Effector CD4-positive, alpha-beta T cell (primary cell): ENCODE data around the gene PPP2R2D.

Source experiments
- DNase-seq: peaks from one replicate; pipeline ENCODE4 v3.0.0-alpha.2; 2020
- total RNA-seq: gene quantifications from one replicate; lab custom pipeline; 2026; lab: John Stamatoyannopoulos, UW

The PPP2R2D gene
- total RNA-seq, result 64.7 reads per million, percentile 74 among the genes with 10 or more reads in this experiment

GRCh38 chr10:131900350-131901152 is at the start of gene PPP2R2D:
Gene PPP2R2D (plus strand): TSS chr10:131901008. CDS start chr10:131901149, 141 bp downstream.
- DNase-seq, result peak; percentile 93

DNA sequence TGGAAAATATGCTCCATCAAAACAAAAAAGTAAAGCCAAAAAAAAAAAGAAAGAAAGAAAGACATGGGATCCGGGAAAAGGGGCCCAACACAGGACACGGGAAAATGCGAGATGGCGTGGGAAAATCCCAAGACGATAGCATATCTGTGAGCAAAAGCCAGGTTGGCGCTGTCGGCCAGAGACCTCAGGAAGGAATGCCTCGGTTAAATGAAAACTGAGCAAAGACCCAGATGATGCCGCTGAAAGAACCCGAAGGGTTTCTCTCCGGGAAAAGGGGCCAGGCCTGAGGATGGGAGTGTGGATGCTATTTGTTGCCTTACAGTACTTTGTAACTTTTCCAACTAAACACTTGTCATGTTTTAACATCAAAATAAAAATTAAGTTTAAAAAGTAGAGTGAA is 49.5 kb upstream of the PPP2R2D start:
- DNase-seq, result no peak

DNA sequence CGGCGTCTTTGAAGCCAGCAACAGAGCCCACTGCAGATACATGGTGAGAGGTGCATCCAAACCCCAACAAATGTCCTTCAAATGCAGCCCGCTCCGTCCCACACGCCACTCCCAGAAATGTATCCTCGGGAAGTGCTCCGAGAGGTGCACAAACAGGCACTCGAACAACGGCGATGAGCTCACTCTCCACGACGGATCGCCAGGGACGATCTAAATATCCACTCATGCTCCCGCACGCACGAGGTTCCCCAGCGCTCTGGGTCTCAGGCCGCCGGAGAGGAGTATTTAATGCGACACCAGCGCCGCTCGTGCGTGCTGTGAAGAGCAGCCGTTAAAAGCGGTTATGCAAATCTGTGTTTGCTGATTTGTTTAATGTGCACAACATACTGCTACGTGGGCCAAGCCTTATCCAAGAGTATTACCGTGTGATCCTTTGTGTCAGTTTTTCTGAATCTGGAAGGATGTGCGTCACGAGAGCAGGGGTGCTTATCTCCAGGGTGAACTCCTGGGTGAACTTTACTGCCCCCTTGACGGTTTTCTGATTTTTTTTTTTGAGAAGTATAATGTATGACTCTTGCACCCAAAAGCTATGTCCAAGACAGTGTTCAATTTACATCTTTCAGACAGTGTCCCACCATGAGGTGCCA is 48.5 kb upstream of the PPP2R2D start:
- DNase-seq, result no peak

DNA sequence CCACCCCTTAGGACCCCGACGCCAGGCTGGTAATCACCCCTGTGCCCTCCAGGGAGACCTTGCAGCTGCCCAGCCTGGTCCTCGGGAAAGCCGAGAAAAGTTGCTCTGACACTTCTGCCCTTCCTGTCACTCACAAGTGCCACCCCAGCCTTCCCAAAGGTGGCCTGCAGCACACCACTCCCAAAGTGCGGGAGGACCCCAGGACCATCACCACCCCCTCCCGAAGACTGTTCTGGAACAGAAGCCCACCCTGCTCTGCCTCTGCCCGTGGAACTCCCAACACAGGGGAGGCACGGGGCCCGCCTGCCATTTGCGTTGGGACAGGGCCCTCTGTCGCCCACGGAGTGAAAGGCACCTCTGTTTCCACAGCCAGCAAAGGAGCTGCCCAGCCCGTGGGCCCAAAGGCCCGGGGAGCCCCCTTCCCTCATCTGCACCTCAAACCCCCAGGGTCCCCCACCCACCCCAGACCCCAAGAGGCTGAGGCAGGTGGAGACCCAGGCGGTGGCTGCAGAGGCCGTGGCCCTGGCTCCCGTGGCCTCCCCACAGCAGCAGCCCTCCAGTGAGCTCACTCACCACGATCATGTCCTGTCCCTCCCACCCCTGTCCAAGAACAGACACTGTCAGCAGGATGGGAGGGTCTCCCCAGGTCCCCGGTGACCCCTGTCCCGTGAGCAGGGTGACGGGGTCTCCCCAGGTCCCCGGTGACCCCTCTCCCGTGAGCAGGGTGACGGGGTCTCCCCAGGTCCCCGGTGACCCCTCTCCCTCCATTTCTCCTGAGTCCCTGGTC is 47.8 kb upstream of the PPP2R2D start:
- DNase-seq, result no peak

- no peak for DNase-seq
Measured at GRCh38 chr10:131853610-131853964, 47.2 kb upstream of the PPP2R2D start.

DNA sequence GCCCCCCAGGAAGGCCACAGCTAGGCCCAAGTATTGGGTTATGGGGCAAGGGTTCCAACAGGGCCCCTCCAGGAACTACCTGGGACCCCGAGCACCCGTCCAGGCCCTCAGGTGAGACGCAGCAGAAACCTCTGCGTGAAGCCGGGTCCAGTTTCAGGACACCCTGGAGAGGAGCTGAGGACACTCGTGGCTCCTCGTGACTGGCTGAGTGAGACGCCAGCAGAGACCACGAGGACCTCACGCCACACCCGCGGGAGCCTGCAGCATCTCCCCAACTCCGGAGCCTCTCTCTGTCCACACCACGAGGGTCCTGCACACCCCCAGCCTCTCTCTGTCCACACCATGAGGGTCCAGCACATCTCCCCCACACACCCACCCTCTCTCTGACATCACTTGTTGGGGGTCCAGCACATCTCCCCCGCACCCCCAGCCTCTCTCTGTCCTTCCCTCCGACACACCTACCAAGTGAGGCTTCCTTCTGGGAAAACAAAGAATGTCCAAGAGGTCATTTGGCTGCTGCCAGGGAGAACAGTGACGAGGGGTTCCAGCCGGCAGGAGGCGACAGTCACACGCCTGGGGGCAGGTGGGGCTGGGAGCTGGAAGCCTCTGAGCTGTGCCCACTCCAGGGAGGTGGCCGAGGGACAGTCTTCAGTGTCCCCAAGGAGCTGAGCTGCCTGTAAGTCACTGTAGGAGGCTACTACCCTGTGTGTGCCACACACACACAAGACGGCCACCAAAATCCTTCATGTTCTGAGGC is 46.1 kb upstream of the PPP2R2D start:
- no peak for DNase-seq

GRCh38 chr10:131855461-131856401 is 45.1 kb upstream of the PPP2R2D start:
- DNase-seq, result no peak

DNA sequence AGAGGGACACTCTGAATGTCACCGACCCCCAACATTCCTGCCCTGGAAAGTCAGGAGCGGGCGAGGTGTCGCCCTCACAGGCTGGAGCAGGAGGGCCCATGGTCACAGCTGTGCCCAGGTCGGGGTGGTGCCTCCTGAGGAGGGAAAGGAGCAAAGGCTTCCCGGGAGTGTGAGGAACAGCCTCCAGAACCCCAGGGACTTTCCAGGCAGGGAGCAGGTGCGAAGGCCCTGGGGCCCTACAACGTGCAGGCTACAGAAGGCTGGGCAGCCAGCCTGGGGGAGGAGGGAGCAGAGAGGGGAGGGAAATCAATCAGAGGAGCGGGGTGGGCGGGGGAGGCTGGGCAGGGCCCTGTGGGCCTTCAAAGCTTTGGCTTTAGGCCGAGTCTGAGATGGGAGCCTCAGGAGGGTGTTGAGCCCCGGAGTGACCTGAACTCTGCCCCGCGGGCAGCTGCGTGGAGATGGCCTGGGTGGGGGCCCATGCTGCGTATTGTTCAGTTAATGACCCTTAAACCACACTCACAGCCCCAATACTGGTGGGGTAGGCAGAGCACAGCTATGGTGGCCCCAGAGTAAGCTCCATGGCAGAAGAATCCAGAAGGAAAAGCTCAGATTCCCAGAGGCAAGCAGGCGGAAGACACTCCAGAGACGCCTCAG is 44.2 kb upstream of the PPP2R2D start:
- DNase-seq, result no peak

- no peak for DNase-seq
Measured at GRCh38 chr10:131857156-131858117, 43.4 kb upstream of the PPP2R2D start.

DNA sequence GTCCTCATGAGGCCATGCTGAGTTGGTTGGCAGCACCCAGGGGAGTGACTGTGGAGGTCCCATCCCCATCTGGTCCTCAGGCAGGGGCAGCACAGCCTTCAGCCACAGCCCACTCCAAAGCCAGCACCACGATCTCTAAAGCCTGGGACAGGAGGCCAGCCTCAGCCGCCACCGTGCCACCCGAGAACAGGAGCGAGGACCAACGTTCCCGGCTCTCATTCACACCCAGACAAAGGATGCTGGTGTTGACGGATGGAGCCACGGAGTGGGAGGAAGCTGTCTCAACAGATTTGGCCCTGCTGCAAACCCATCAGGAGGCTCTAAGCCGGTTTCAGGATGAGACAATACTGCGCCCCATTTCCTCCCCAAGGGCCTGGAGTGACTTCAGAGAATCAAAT is 42.7 kb upstream of the PPP2R2D start:
- DNase-seq, result no peak

- DNase-seq, result no peak
Measured at GRCh38 chr10:131858583-131859340, 42.0 kb upstream of the PPP2R2D start.

GRCh38 chr10:131859341-131860020 is 41.3 kb upstream of the PPP2R2D start:
- no peak for DNase-seq

- DNase-seq, result no peak
Measured at GRCh38 chr10:131860311-131860710, 40.5 kb upstream of the PPP2R2D start.

GRCh38 chr10:131860806-131861440 is 39.9 kb upstream of the PPP2R2D start:
- no peak for DNase-seq

GRCh38 chr10:131862548-131862947 is 38.3 kb upstream of the PPP2R2D start:
- DNase-seq, result no peak

DNA sequence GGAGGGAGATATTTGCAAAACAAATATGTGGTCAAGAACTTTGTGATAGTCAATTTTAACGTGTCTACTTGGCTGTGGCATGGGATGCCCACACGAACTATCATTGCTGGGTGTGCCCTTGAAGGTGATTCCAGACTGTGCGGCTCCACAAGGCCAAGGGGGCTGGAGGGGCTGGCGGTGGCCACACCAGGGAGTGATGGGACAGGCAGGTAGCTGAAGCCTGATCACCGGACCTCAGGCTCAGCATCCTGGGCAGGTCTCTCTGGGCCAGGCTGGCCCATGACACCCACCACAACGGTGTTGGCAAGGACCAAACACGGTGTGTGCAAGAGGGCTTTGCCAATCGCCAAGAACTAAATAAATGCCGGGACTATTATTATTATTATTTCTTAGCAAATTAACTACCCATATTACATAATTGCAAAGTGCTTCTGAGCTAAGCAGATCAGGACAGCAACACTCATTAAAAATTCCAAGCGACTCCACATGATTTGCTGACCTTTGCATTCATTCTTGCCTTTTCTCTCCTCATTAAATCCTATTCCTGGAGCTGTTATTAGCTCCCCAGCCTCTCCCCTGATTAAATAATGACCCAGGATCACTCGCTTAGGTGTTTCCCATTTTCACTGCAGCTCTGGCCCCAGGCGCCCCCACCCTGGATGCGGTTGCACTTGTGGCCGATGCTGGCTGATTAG is 35.4 kb upstream of the PPP2R2D start:
- DNase-seq, result no peak

- no peak for DNase-seq
Measured at GRCh38 chr10:131866673-131867072, 34.1 kb upstream of the PPP2R2D start.
